GM10248 (cell line): ENCODE data around the gene RERE.

Source experiments
- CTCF ChIA-PET: fragments of 300-600 bp; sonication (Branson Sonifier 250); formaldehyde crosslinking; extraction: SDS; loops from one replicate; lab custom pipeline; 2021; ENCODE audit warnings: antibody characterized with exemption; lab: Yijun Ruan, JAX
- POLR2A ChIA-PET: fragments of 350-650 bp; sonication (Branson Sonifier 250); formaldehyde crosslinking; extraction: SDS; loops from one replicate; lab custom pipeline; 2020; ENCODE audit warnings: antibody characterized with exemption; lab: Yijun Ruan, JAX
- DNase-seq: peaks from one replicate; pipeline ENCODE4 v3.0.0; 2012; ENCODE audit errors: extremely low spot score
- TF ChIP-seq, protein P1 (sequence below): IDR thresholded peaks from 2 replicates; pipeline ENCODE4 v1.5.1; 2012; ENCODE audit warnings: mild to moderate bottlenecking, low read depth; ENCODE audit errors: extremely low read depth, missing control alignments, control extremely low read depth

The RERE gene

DNA sequence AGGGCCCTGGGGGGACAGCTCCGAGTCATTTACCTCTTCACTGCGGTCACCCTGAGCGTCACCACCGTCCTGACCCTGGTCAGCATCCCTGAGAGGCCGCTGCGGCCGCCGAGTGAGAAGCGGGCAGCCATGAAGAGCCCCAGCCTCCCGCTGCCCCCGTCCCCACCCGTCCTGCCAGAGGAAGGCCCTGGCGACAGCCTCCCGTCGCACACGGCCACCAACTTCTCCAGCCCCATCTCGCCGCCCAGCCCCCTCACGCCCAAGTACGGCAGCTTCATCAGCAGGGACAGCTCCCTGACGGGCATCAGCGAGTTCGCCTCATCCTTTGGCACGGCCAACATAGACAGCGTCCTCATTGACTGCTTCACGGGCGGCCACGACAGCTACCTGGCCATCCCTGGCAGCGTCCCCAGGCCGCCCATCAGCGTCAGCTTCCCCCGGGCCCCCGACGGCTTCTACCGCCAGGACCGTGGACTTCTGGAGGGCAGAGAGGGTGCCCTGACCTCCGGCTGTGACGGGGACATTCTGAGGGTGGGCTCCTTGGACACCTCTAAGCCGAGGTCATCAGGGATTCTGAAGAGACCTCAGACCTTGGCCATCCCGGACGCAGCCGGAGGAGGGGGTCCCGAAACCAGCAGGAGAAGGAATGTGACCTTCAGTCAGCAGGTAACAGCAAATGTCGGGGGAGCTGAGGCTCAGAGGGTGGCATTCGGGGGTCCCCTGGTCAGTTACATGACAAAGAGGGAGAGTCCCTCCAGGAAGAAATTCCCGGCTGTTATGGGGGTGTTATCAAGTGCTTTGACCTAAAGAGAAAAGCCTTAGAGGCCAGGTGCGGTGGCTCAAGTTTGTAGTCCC, 486.9 kb downstream of the RERE start:
- POLR2A ChIA-PET: no interaction called here
- DNase-seq: no peak
- CTCF ChIA-PET: no interaction called here
- TF ChIP-seq, protein P1, sequence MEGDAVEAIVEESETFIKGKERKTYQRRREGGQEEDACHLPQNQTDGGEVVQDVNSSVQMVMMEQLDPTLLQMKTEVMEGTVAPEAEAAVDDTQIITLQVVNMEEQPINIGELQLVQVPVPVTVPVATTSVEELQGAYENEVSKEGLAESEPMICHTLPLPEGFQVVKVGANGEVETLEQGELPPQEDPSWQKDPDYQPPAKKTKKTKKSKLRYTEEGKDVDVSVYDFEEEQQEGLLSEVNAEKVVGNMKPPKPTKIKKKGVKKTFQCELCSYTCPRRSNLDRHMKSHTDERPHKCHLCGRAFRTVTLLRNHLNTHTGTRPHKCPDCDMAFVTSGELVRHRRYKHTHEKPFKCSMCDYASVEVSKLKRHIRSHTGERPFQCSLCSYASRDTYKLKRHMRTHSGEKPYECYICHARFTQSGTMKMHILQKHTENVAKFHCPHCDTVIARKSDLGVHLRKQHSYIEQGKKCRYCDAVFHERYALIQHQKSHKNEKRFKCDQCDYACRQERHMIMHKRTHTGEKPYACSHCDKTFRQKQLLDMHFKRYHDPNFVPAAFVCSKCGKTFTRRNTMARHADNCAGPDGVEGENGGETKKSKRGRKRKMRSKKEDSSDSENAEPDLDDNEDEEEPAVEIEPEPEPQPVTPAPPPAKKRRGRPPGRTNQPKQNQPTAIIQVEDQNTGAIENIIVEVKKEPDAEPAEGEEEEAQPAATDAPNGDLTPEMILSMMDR: no peak

DNA sequence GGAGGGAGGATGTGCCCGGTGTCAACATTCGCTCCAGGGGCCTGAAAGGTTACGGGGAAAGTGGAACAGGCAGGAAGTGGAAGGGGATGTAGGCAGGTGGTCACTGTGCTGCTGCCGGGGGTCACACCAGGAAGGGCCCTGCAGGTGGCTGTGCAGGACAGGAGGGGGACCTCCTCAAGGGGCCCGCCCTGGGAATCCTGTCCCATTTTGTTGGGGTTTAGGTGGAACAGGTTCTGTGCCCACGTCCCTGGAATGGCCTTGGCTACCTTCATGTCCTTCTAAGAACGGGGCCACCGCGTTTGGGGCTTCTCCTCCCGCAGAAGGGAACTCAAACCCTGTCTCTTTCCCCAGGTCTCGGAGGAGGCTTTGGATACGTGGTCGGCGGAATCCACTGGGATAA, 487.6 kb downstream of the RERE start:
- no peak for DNase-seq
- ChIA-PET CTCF (interaction anchor here (1.1 kb wide), 1 partner anchor 316 kb away, joined by 4 read pairs; no protein-coding TSS in a partner anchor), POLR2A (no interaction called here)
- TF ChIP-seq, protein P1: no peak

DNA sequence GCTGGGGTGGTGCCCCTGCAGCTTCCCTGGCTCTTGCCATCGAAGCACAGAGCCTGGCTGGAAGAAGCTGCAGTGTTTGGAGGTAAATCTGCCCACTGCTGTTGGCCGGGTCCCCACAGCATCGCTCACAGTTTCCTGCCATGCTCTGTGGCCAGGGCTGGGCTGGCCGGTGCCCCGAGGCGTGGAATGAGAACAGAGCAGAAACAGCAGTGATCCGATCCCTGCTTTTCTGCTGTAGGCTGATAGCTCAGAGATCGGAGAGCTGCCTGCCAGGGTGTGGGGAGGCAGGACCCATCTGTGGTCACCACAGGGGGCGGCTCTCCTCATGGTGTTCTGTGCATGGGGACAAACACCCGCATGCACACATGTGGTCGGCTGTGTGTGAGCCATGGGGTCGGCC, 488.0 kb downstream of the RERE start:
- no peak for DNase-seq
- TF ChIP-seq, protein P1: no peak
- CTCF ChIA-PET: interaction anchor here (1.1 kb wide), 1 partner anchor 315 kb away, joined by 4 read pairs; no protein-coding TSS in a partner anchor
- POLR2A ChIA-PET: no interaction called here

DNA sequence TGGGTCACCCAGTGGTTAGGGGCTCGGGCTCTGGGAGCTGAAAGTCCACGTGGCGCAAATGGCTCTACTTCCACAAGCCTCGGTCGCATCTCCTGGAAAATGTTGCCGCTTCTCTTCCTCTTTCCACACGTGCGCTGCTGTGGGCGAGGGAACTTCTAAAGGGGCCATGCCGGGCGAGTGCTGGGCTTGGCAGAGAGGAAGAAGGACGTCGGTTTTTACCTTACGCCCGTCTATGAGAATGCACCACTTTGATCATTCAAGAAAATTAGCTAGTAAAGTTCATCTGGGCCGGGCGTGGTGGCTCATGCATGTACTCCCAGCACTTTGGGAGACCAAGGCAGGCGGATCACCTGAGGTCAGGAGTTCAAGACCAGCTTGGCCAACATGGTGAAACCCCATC, 489.2 kb downstream of the RERE start:
- CTCF ChIA-PET: interaction anchor here (1.0 kb wide), 1 partner anchor 13 kb away, joined by 3 read pairs; no protein-coding TSS in a partner anchor
- TF ChIP-seq, protein P1: no peak
- no peak for DNase-seq
- POLR2A ChIA-PET: no interaction called here

DNA sequence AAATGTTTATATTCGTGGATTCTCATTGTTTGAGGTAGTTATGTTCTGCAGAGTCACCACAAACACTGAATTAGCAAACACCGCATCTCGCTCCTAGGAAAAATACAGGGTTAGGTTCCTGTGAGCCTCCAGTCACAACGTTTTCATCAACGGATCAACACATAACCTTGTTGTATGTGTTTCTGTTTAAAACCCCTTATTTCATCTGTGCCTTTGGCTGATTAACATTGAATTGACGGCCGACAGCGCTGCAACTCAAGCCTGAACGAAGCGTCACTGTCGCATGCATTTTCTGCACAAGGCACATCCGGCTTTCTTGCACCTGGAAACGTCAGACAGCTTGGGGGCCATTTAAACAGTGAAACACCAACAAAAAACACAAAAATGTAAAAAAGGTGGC, 491.2 kb downstream of the RERE start:
- ChIA-PET POLR2A (no interaction called here), CTCF (interaction anchor here (0.8 kb wide), 1 partner anchor 11 kb away, joined by 3 read pairs; no protein-coding TSS in a partner anchor)
- TF ChIP-seq, protein P1: no peak

DNA sequence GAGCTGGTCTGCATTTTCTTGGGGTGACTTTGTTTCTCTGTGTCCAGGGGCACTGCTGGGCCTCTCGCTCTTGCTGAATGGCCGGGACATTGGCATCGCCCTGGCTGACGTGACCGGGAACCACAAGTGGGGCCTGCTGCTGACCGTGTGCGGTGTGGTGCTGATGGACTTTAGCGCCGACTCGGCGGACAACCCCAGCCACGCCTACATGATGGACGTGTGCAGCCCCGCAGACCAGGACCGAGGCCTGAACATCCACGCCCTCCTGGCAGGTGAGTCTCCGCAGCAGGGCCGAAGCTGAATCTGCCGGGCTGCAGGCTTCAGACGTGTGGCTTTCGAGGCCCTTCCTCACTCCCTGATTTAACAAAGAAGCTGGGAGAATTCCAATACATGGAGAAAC, 491.7 kb downstream of the RERE start:
- TF ChIP-seq, protein P1: no peak
- ChIA-PET CTCF (interaction anchor here (0.8 kb wide), 1 partner anchor 10 kb away, joined by 3 read pairs; no protein-coding TSS in a partner anchor), POLR2A (no interaction called here)
- no peak for DNase-seq

More for the DNA sequence above, 491.2 kb downstream of the RERE start:
- DNase-seq: no peak
